Right atrium auricular region (tissue), 2 donors: ENCODE results near the gene COX11. TPM values are rescaled to one million over a fixed set of nuclear protein-coding genes. Genes with fewer than 3 reads are reported as not detected.

Experiments
- DNase-seq: peaks from one replicate; pipeline ENCODE4 v3.0.0-alpha.2; 2019; ENCODE audit warnings: low spot score
- H3K27ac ChIP-seq, 2 donors: fragments of 200-600 bp; sonication (generic); 1 replicate in 1 of 2; 2 replicates in 1 of 2; pipeline ENCODE4 v1.5.1; 2016 to 2019
- H3K27me3 ChIP-seq, 2 donors: fragments of 200-600 bp; sonication (generic); one replicate each; pipeline versions ENCODE4 v1.5.1 to v1.6.0; 2017 to 2019
- H3K36me3 ChIP-seq: fragments of 200-600 bp; sonication (generic); one replicate; pipeline ENCODE4 v1.5.1; 2016
- H3K4me1 ChIP-seq, 2 donors: fragments of 200-600 bp; sonication (generic); one replicate each; pipeline versions ENCODE4 v1.5.1 to v1.6.0; 2017 to 2019
- H3K4me3 ChIP-seq, 2 donors: fragments of 200-600 bp; sonication (generic); 1 replicate in 1 of 2; 2 replicates in 1 of 2; pipeline ENCODE4 v1.5.1; 2017 to 2019; ENCODE audit warnings: mild to moderate bottlenecking in 1 of 2, moderate library complexity in 1 of 2
- H3K9me3 ChIP-seq, 2 donors: fragments of 200-600 bp; sonication (generic); one replicate each; pipeline ENCODE4 v1.5.1; 2019
- CTCF ChIP-seq, 2 donors: fragments of 200-600 bp; sonication (generic); IDR thresholded peaks; one replicate each; pipeline ENCODE4 v1.5.1; 2019; ENCODE audit warnings: antibody characterized with exemption in 2 of 2
- total RNA-seq, 2 donors: library from RNA; depleted of rRNA; stranded (reverse); fragments of >200 nt; gene quantifications; one replicate each; pipeline ENCODE4 v1.1.0, GENCODE V29; 2016

Gene COX11
- total RNA-seq, 2 donors from 2014 or later, result 57.1 to 75.3 TPM

GRCh38 chr17:54919425-54919824 is 49.0 kb downstream of the COX11 start:
- no peak for TF ChIP-seq CTCF (IDR thresholded peaks at IDR 0.05)
- Histone ChIP-seq H3K4me3 (no peak overlapping the region), H3K9me3 (peaks cover 0 to 9% of the 10 kb centered on the region in 2 donors), H3K36me3 (peaks cover 34% of the 10 kb centered on the region), H3K4me1 (no peaks in the 10 kb centered on the region), H3K27ac (no peak overlapping the region), H3K27me3 (no peaks in the 10 kb centered on the region)
- no peak for DNase-seq

- no peak for DNase-seq
- Histone ChIP-seq H3K4me1 (no peaks in the 10 kb centered on the region), H3K36me3 (peaks cover 46% of the 10 kb centered on the region), H3K27me3 (no peaks in the 10 kb centered on the region), H3K4me3 (no peak overlapping the region), H3K27ac (no peak overlapping the region), H3K9me3 (peaks cover 0 to 9% of the 10 kb centered on the region in 2 donors)
- no peak for TF ChIP-seq CTCF (IDR thresholded peaks at IDR 0.05)
Measured at GRCh38 chr17:54916721-54917120, 51.7 kb downstream of the COX11 start.

Other genes starting within 250 kb of the COX11 start
- gene TOM1L1, start 67.8 kb downstream of the COX11 start, total RNA-seq, result 10 to 100 TPM; 16.0 to 18.2 TPM
- 10 to 100 TPM in 1 of 2 donors, 1 to 10 TPM in 1; 3.9 to 17.1 TPM for gene STXBP4, start 111 bp upstream of the COX11 start, total RNA-seq